HCT116 (cell line): ENCODE data around the gene WDR62. TPM values are rescaled to one million over a fixed set of nuclear protein-coding genes. Genes with fewer than 3 reads are reported as not detected.

ENCODE experiments used
- ATAC-seq: fragments of 200-7000 bp; cut with Tn5 transposase; 2 replicates; pipeline ENCODE4 v1.9.1; 2020; ENCODE audit warnings: mild to moderate bottlenecking, moderate library complexity
- BruUV-seq: library from RNA; stranded (reverse); fragments of 400-500 nt; replicated peaks from 2 replicates; lab custom pipeline; 2021; lab: Mats Ljungman, UMichigan
- CTCF ChIA-PET: fragments of 300-600 bp; sonication (Branson Sonifier 250); formaldehyde crosslinking; loops from one replicate; lab custom pipeline; 2021; ENCODE audit warnings: antibody characterized with exemption; lab: Charles Lee
- POLR2A ChIA-PET: fragments of 300-600, 350-600 bp; sonication (Branson Sonifier 250); formaldehyde crosslinking; loops from one replicate; lab custom pipeline; 2021; ENCODE audit warnings: antibody characterized with exemption; lab: Charles Lee
- RAD21 ChIA-PET, 2 experiments: fragments of 300-600 bp; sonication (Branson Sonifier 250); formaldehyde crosslinking; loops; one replicate each; lab custom pipeline; 2023; ENCODE audit warnings: low total read pairs in 2 of 2; ENCODE audit not compliant: uncharacterized antibody in 2 of 2, unreplicated experiment in 2 of 2, low non-redundant PET in 1 of 2; lab: Charles Lee
- DNase-seq: peaks from one replicate; pipeline ENCODE4 v3.0.0-alpha.2; 2010; ENCODE audit warnings: low read depth, low spot score
- H2AFZ ChIP-seq: fragments of 200-600 bp; shearing (Covaris generic), sonication (generic); 2 replicates; pipeline ENCODE4 v1.6.1; 2017; ENCODE audit warnings: low read depth, mixed run types, mixed read lengths, antibody characterized with exemption, low read length; ENCODE audit not compliant: poor library complexity, severe bottlenecking
- H3K27ac ChIP-seq: 2 replicates; pipeline ENCODE4 v1.5.1; 2012; ENCODE audit warnings: low read depth, low read length
- H3K27me3 ChIP-seq: fragments of 200-600 bp; sonication (generic); 2 replicates; pipeline ENCODE4 v1.6.1; 2016; ENCODE audit warnings: mixed run types, low read length, mixed read lengths; ENCODE audit not compliant: insufficient read depth
- H3K36me3 ChIP-seq, 2 experiments: fragments of 200-500 bp in 1 of 2; fragments of 200-600 bp in 1 of 2; sonication (Bioruptor generic) in 1 of 2; sonication (generic) in 1 of 2; 2 replicates each; pipeline versions ENCODE4 v1.5.1 to v1.6.1; 2014 to 2016; ENCODE audit warnings: low read length in 2 of 2, inconsistent platforms in 1 of 2, mixed read lengths in 1 of 2, mixed run types in 1 of 2; ENCODE audit not compliant: insufficient read depth in 2 of 2, control insufficient read depth in 1 of 2
- H3K4me1 ChIP-seq, 2 experiments: fragments of 200-600 bp in 1 of 2; sonication (generic) in 1 of 2; 2 replicates each; pipeline versions ENCODE4 v1.5.1 to v1.6.1; 2012 to 2017; ENCODE audit warnings: low read length in 2 of 2, inconsistent platforms in 1 of 2, mild to moderate bottlenecking in 1 of 2, mixed read lengths in 1 of 2, mixed run types in 1 of 2, moderate library complexity in 1 of 2; ENCODE audit not compliant: insufficient read depth in 2 of 2, control insufficient read depth in 1 of 2
- H3K4me2 ChIP-seq: fragments of 200-600 bp; sonication (generic); 2 replicates; pipeline ENCODE4 v1.6.1; 2017; ENCODE audit warnings: mixed run types, low read length, mixed read lengths
- H3K4me3 ChIP-seq, 2 experiments: fragments of 200-600 bp in 1 of 2; sonication (generic) in 1 of 2; replicated peaks in 1 of 2; 2 replicates each; pipeline ENCODE4 v1.5.1; 2011 to 2016; ENCODE audit warnings: low read length in 2 of 2, control low read depth in 1 of 2, low read depth in 1 of 2, mild to moderate bottlenecking in 1 of 2, mixed read lengths in 1 of 2, mixed run types in 1 of 2
- H3K79me2 ChIP-seq: fragments of 200-600 bp; sonication (generic); 2 replicates; pipeline ENCODE4 v1.6.1; 2017; ENCODE audit warnings: mild to moderate bottlenecking, mixed run types, low read length, moderate library complexity, mixed read lengths; ENCODE audit not compliant: insufficient read depth
- H3K9ac ChIP-seq: fragments of 200-600 bp; sonication (generic); 2 replicates; pipeline ENCODE4 v1.6.1; 2016; ENCODE audit warnings: low read length, mixed read lengths
- H3K9me2 ChIP-seq: fragments of 200-600 bp; sonication (generic), shearing (Covaris generic); 2 replicates; pipeline ENCODE4 v1.6.1; 2017; ENCODE audit warnings: mixed run types, mild to moderate bottlenecking, moderate library complexity; ENCODE audit not compliant: insufficient read depth
- H3K9me3 ChIP-seq, 2 experiments: fragments of 200-500 bp in 1 of 2; fragments of 200-600 bp in 1 of 2; sonication (Bioruptor generic) in 1 of 2; sonication (generic) in 1 of 2; 2 replicates each; pipeline ENCODE4 v1.6.1; 2014 to 2017; ENCODE audit warnings: low read length in 2 of 2, mixed read lengths in 2 of 2, inconsistent platforms in 1 of 2, low read depth in 1 of 2, mild to moderate bottlenecking in 1 of 2, mixed run types in 1 of 2, moderate library complexity in 1 of 2; ENCODE audit not compliant: control insufficient read depth in 1 of 2, insufficient read depth in 1 of 2
- H4K20me1 ChIP-seq: fragments of 200-600 bp; sonication (generic), shearing (Covaris generic); 2 replicates; pipeline ENCODE4 v1.6.1; 2017; ENCODE audit warnings: mixed run types, mild to moderate bottlenecking, moderate library complexity; ENCODE audit not compliant: insufficient read depth
- CEBPB ChIP-seq: IDR thresholded peaks from 2 replicates; pipeline ENCODE4 v1.6.1; 2012; ENCODE audit warnings: low read depth
- CTCF ChIP-seq, 3 experiments: fragments of 200-600 bp in 1 of 3; sonication (generic) in 1 of 3; IDR thresholded peaks in 2 of 3; conservative IDR thresholded peaks in 1 of 3; 2 replicates each; pipeline ENCODE4 v1.5.1; 2012 to 2017; ENCODE audit warnings: low read depth in 2 of 3, low read length in 2 of 3, antibody characterized with exemption in 1 of 3, borderline replicate concordance in 1 of 3, control low read depth in 1 of 3, mild to moderate bottlenecking in 1 of 3, mixed read lengths in 1 of 3, mixed run types in 1 of 3, moderate library complexity in 1 of 3; ENCODE audit not compliant: insufficient read depth in 1 of 3
- EGR1 ChIP-seq: IDR thresholded peaks from 2 replicates; pipeline ENCODE4 v1.6.1; 2012; ENCODE audit warnings: low read depth
- ELF1 ChIP-seq: IDR thresholded peaks from 2 replicates; pipeline ENCODE4 v1.6.1; 2012; ENCODE audit warnings: low read depth, borderline replicate concordance
- EZH2phosphoT487 ChIP-seq: fragments of 200-600 bp; IDR thresholded peaks from 2 replicates; pipeline ENCODE4 v1.6.1; 2018; ENCODE audit warnings: antibody characterized with exemption, borderline replicate concordance
- JUND ChIP-seq: IDR thresholded peaks from 2 replicates; pipeline ENCODE4 v1.6.1; 2012
- POLR2AphosphoS5 ChIP-seq: IDR thresholded peaks from 2 replicates; pipeline ENCODE4 v1.6.1; 2011; ENCODE audit warnings: mild to moderate bottlenecking, low read depth, low read length, moderate library complexity
- RAD21 ChIP-seq: IDR thresholded peaks from 2 replicates; pipeline ENCODE4 v1.6.1; 2012; ENCODE audit warnings: low read depth, mild to moderate bottlenecking
- REST ChIP-seq: IDR thresholded peaks from 2 replicates; pipeline ENCODE4 v1.6.1; 2012; ENCODE audit warnings: low read depth
- SIN3A ChIP-seq: IDR thresholded peaks from 2 replicates; pipeline ENCODE4 v1.6.1; 2012; ENCODE audit warnings: low read depth
- SP1 ChIP-seq: IDR thresholded peaks from 2 replicates; pipeline ENCODE4 v1.6.1; 2012; ENCODE audit warnings: low read depth
- SRF ChIP-seq: IDR thresholded peaks from 2 replicates; pipeline ENCODE4 v1.6.1; 2012; ENCODE audit warnings: low read depth
- TCF7L2 ChIP-seq: IDR thresholded peaks from 2 replicates; pipeline ENCODE4 v1.7.0; 2011; ENCODE audit warnings: borderline replicate concordance, inconsistent platforms; ENCODE audit not compliant: insufficient read depth, insufficient read length; ENCODE audit errors: extremely low read depth
- YY1 ChIP-seq: IDR thresholded peaks from 2 replicates; pipeline ENCODE4 v1.6.1; 2011; ENCODE audit warnings: low read length, low read depth, moderate library complexity, mild to moderate bottlenecking; ENCODE audit not compliant: insufficient replicate concordance; ENCODE audit errors: extremely low read depth
- ZFX ChIP-seq: fragments of 450-650 bp; IDR thresholded peaks from 2 replicates; pipeline ENCODE4 v1.6.1; 2017
- intact Hi-C: fragments of 100-400 bp; cut with micrococcal nuclease; formaldehyde crosslinking; loops from 2 replicates; pipeline ENCODE4 v1.10.0; 2022
- total RNA-seq: library from RNA; stranded (reverse); gene quantifications from one replicate; pipeline ENCODE4 v1.2.1, GENCODE V29; 2021; ENCODE audit not compliant: unreplicated experiment

Gene WDR62
- total RNA-seq, 1 experiment from 2014 or later, result 17.0 TPM

GRCh38 chr19:36073121-36073876 lies 18.6 kb downstream of the WDR62 start (continued):
- TF ChIP-seq REST, result no peak; the same call in 1 of the 2 replicates
- TF ChIP-seq SIN3A, result no peak

GRCh38 chr19:36079389-36079945 lies 24.8 kb downstream of the WDR62 start:
- ChIA-PET POLR2A (no interaction called here), CTCF (no interaction called here), RAD21 (no interaction called here)
- ATAC-seq (no peak), DNase-seq (no peak)
- no peak overlapping the region for H3K4me3 ChIP-seq
- H3K4me1 ChIP-seq, result no peaks in the 10 kb centered on the region
- BruUV-seq, result no TSS peak
- no peaks in the 10 kb centered on the region for H3K27me3 ChIP-seq
- H2AFZ ChIP-seq, result no peak overlapping the region
- no peaks in the 10 kb centered on the region for H3K79me2 ChIP-seq
- H3K9ac ChIP-seq, result no peak overlapping the region
- H3K9me2 ChIP-seq, result no peaks in the 10 kb centered on the region
- no peak overlapping the region for H3K27ac ChIP-seq
- H4K20me1 ChIP-seq, result no peaks in the 10 kb centered on the region
- no peaks in the 10 kb centered on the region for H3K9me3 ChIP-seq
- intact Hi-C loops, result no loop called here
- H3K4me2 ChIP-seq, result no peak overlapping the region
- peaks cover 20 to 40% of the 10 kb centered on the region in 2 experiments for H3K36me3 ChIP-seq
- TF ChIP-seq CEBPB (no peak), EZH2phosphoT487 (no peak), EGR1 (no peak), REST (no peak), SRF (no peak), YY1 (no peak), POLR2AphosphoS5 (no peak), CTCF (IDR thresholded peaks at IDR 0.05 in 2 of 3, conservative IDR thresholded peaks at IDR 0.05 in 1 of 3; ENCODE audit: borderline replicate concordance in 1 of 3, insufficient read depth in 1 of 3, low read depth in 2 of 3, low read length in 2 of 3) (no peak), RAD21 (no peak), ELF1 (no peak), JUND (no peak), TCF7L2 (no peak), ZFX (no peak), SP1 (no peak)
